OCI-LY3 (cell line): ENCODE results near the gene JAZF1.

ENCODE experiments used
- CTCF ChIP-seq: fragments of 200-600, 300-600 bp; sonication (generic); IDR thresholded peaks from 2 replicates; pipeline ENCODE4 v1.5.1; 2014; ENCODE audit warnings: antibody characterized with exemption, low read length, low read depth
- EZH2phosphoT487 ChIP-seq: fragments of 200-600 bp; shearing (Covaris generic); IDR thresholded peaks from 2 replicates; pipeline ENCODE4 v1.6.1; 2018; ENCODE audit warnings: antibody characterized with exemption, mixed run types, low read depth

- no peak for TF ChIP-seq CTCF
- TF ChIP-seq EZH2phosphoT487 = no peak
Measured at GRCh38 chr7:27905951-27906350, 274.6 kb downstream of the JAZF1 start.
